ENCODE results near the gene RASL10B.

The RASL10B gene

GRCh38 chr17:35766489-35766877 lies 35.0 kb downstream of the RASL10B start:
- DNase-seq = no peak

GRCh38 chr17:35766903-35767510 lies 35.6 kb downstream of the RASL10B start:
- no peak for DNase-seq

- no peak for DNase-seq
Observed at GRCh38 chr17:35768797-35769196, 37.4 kb downstream of the RASL10B start.

GRCh38 chr17:35769895-35770486 lies 38.6 kb downstream of the RASL10B start:
- DNase-seq = no peak

GRCh38 chr17:35773129-35773528 lies 41.7 kb downstream of the RASL10B start:
- DNase-seq = no peak

- no peak for DNase-seq
Observed at GRCh38 chr17:35773679-35774425, 42.4 kb downstream of the RASL10B start.

- no peak for DNase-seq
Observed at GRCh38 chr17:35774499-35774898, 43.1 kb downstream of the RASL10B start.

- DNase-seq = no peak
Observed at GRCh38 chr17:35775039-35775438, 43.6 kb downstream of the RASL10B start.

GRCh38 chr17:35775583-35775982 lies 44.1 kb downstream of the RASL10B start:
- no peak for DNase-seq

- DNase-seq = no peak
Observed at GRCh38 chr17:35778641-35779196, 47.3 kb downstream of the RASL10B start.

- DNase-seq = no peak
Observed at GRCh38 chr17:35780950-35781349, 49.5 kb downstream of the RASL10B start.

- DNase-seq = no peak
Observed at GRCh38 chr17:35784895-35785294, 53.5 kb downstream of the RASL10B start.

- no peak for DNase-seq
Observed at GRCh38 chr17:35786941-35787432, 55.5 kb downstream of the RASL10B start.

GRCh38 chr17:35788477-35789368 lies 57.3 kb downstream of the RASL10B start:
- no peak for DNase-seq

- no peak for DNase-seq
Observed at GRCh38 chr17:35790841-35791240, 59.4 kb downstream of the RASL10B start.

GRCh38 chr17:35791681-35792350 lies 60.4 kb downstream of the RASL10B start:
- no peak for DNase-seq

Measured in effector CD8-positive, alpha-beta T cell (primary cell).